NAMALWA (cell line): ENCODE measurements around the gene KLHL30.

Source experiments
- DNase-seq: peaks from one replicate; pipeline ENCODE4 v3.0.0-alpha.2; 2015; ENCODE audit warnings: low spot score

Gene KLHL30

DNA sequence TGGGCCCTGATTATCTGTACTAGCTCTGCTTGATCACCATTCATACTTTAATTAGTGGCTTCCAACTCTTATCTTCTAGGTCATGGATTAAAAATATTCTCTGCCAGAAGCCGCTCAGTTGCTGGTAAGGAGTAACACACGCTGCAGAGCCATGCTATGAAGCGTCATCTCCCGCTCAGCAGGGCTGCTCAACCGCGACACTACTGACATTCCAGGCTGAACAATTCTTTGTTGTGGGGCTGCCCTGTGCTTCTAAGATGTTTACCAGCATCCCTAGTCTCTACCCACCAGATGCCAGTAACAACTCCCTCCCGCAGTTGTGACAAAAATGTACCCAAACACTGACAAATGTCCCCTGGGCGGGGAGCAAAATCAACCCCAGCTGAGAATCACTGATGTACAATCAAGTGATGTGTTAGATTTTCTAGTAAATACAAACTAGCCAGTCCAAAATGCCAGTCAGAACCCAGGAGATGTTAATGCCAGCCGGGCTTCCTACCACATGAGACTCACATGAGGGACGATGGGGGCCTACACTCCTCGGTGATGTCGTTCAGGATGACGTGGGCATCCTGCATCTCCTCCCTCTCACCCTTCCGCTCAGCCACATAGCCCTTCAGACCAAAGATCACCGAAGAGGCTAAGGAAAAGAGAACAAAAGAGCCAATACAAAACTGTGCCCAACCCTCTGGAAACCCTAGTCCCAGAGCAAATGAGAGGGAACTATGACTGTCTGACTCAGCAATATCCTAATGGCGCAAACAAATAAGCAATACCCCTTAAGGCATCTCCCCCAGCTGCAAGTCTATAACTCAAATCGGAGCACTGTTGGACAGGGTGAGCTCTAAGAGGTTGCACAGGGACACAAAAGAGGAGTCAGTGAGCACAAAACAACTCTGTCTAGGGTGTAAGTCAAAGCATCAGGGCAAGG is 49.4 kb downstream of the KLHL30 start:
- DNase-seq = no peak

GRCh38 chr2:238190445-238190844 is 52.0 kb downstream of the KLHL30 start:
- DNase-seq = no peak
